ENCODE data around the gene BTBD17. TPM values are rescaled to one million over a fixed set of nuclear protein-coding genes. Genes with fewer than 3 reads are reported as not detected.

Gene BTBD17
- total RNA-seq, 1 donor from 2014 or later, result 10.8 TPM

DNA sequence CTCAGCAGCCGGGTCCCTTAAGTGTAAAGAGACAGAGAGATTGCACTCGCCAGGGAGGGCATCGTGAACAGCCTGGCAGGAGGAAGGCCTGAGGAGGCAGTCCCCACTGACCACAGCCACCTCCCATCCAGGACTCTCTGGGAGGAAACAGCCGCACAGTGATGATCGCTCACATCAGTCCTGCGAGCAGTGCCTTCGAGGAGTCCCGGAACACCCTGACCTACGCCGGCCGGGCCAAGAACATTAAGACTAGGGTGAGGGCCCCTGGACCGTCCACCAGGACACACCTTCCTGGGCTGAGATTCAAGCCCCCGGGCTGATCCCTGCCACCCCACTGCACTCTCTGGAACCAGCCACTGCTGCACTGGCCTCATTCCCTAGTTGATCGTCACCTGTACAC lies 14.0 kb downstream of the BTBD17 start:
- H3K27ac ChIP-seq, result no peak overlapping the region
- Mint-ChIP-seq H3K27ac (no peak overlapping the region), H3K36me3 (no peaks in the 10 kb centered on the region), H3K4me3 (no peak overlapping the region), H3K4me1 (peaks cover 16% of the 10 kb centered on the region), H3K27me3 (ENCODE audit: insufficient read depth, low read depth) (peaks cover 15% of the 10 kb centered on the region), H3K9me3 (no peaks in the 10 kb centered on the region)
- H3K27me3 ChIP-seq, result peaks cover 41% of the 10 kb centered on the region
- H3K9me3 ChIP-seq (ENCODE audit: low read depth), result no peaks in the 10 kb centered on the region
- H3K9ac ChIP-seq, result no peak overlapping the region
- no peak overlapping the region for H3K4me2 ChIP-seq
- no peak for TF ChIP-seq EZH2 (IDR thresholded peaks at IDR 0.05)
- no peak for TF ChIP-seq CTCF (IDR thresholded peaks at IDR 0.05)
- no peak for TF ChIP-seq EZH2phosphoT487 (IDR thresholded peaks at IDR 0.05)
- H3F3A ChIP-seq (ENCODE audit: low read depth), result no peaks in the 10 kb centered on the region
- no peak overlapping the region for H2AFZ ChIP-seq (replicated peaks)
- H4K20me1 ChIP-seq (ENCODE audit: low read depth), result no peaks in the 10 kb centered on the region
- H3K4me1 ChIP-seq, result peaks cover 4% of the 10 kb centered on the region
- no peak for DNase-seq (ENCODE audit: low spot score)
- no peaks in the 10 kb centered on the region for H3K36me3 ChIP-seq
- no peaks in the 10 kb centered on the region for H3K79me2 ChIP-seq (ENCODE audit: low read depth)
- no peak overlapping the region for H3K4me3 ChIP-seq

DNA sequence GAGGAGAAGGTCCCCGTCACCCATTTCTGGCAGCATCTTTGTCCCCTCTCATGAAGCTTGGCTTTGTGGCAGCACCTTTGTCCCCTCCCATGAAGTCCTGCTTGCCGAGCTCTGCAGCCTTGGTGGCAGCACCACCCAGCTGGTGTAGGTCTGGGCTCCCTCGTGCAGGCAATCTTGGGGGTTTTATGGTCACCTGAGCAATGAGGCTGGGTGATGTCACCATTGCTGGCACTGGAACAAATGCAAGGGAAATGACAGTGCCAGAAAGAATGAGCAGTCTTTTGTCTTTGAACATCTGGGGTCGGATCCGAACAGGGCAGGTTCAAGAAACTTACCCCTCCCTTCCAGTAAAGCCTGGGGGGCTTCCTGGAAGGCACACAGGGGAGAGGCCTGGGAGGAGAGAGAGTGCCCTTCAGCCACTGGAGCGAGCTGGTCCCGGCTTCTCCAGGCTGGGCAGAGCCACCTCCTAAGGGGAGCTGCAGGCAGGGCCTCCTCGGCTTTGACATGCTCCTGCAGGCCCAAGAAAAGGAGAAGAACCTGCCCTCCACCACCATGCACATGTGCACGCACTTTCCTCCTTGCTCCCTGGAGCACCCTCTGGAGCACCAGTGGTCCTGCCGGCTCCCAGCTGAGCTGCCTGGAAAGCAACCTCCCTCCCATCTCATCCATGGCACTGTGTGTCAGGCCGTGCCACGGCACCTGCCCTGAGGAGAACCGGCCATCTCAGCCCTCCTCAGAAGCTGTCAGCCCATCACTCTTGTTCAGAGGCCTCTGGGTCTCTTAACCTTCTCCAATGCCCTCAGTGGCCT lies 16.0 kb downstream of the BTBD17 start:
- TF ChIP-seq EZH2phosphoT487 (IDR thresholded peaks at IDR 0.05) (no peak), CTCF (IDR thresholded peaks at IDR 0.05) (no peak), EZH2 (IDR thresholded peaks at IDR 0.05) (no peak)
- peaks cover 21% of the 10 kb centered on the region for H3K27me3 ChIP-seq
- peak overlapping the region; percentile 52 for H3K4me3 Mint-ChIP-seq
- H3K36me3 ChIP-seq, result no peaks in the 10 kb centered on the region
- H3K4me3 ChIP-seq, result no peak overlapping the region
- no peak overlapping the region for H3K27ac ChIP-seq
- no peaks in the 10 kb centered on the region for H3K79me2 ChIP-seq (ENCODE audit: low read depth)
- H2AFZ ChIP-seq (replicated peaks), result no peak overlapping the region
- no peaks in the 10 kb centered on the region for H3K36me3 Mint-ChIP-seq
- no peak overlapping the region for H3K9ac ChIP-seq
- H3K4me2 ChIP-seq, result no peak overlapping the region
- H3K9me3 Mint-ChIP-seq, result no peaks in the 10 kb centered on the region
- H3K27me3 Mint-ChIP-seq (ENCODE audit: insufficient read depth, low read depth), result peaks cover 9% of the 10 kb centered on the region
- peaks cover 16% of the 10 kb centered on the region for H3K4me1 Mint-ChIP-seq
- H3F3A ChIP-seq (ENCODE audit: low read depth), result no peaks in the 10 kb centered on the region
- no peaks in the 10 kb centered on the region for H3K9me3 ChIP-seq (ENCODE audit: low read depth)
- H3K4me1 ChIP-seq, result peaks cover 4% of the 10 kb centered on the region
- H4K20me1 ChIP-seq (ENCODE audit: low read depth), result no peaks in the 10 kb centered on the region
- peak overlapping the region; percentile 87 for H3K27ac Mint-ChIP-seq
- no peak for DNase-seq (ENCODE audit: low spot score)

DNA sequence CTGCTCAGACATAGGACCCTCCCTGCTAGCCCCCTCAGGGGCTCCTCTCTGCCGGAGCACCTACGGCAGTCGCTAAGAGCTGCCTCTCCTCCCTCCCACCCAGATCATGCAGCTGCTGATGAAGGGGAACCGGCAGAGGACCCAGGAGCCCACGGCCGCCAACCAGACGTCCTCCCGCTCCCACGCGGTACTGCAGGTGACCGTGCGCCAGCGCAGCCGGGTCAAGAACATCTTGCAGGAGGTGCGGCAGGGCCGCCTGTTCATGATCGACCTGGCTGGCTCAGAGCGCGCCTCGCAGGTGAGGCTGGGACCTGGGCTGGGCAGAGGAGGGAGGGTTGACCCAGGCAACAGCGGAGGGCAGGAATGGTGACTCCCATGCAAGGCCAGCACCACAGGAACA lies 17.0 kb downstream of the BTBD17 start:
- H3K4me3 Mint-ChIP-seq, result no peak overlapping the region
- no peaks in the 10 kb centered on the region for H3K36me3 Mint-ChIP-seq
- H3K9me3 Mint-ChIP-seq, result no peaks in the 10 kb centered on the region
- Histone ChIP-seq H3K4me1 (peaks cover 4% of the 10 kb centered on the region), H3K4me2 (no peak overlapping the region), H2AFZ (replicated peaks) (no peak overlapping the region), H3K27me3 (peaks cover 14% of the 10 kb centered on the region), H3K79me2 (ENCODE audit: low read depth) (no peaks in the 10 kb centered on the region), H3K27ac (no peak overlapping the region), H3K36me3 (no peaks in the 10 kb centered on the region), H3K4me3 (no peak overlapping the region), H4K20me1 (ENCODE audit: low read depth) (no peaks in the 10 kb centered on the region), H3K9ac (no peak overlapping the region), H3K9me3 (ENCODE audit: low read depth) (no peaks in the 10 kb centered on the region), H3F3A (ENCODE audit: low read depth) (no peaks in the 10 kb centered on the region)
- H3K4me1 Mint-ChIP-seq, result peaks cover 22% of the 10 kb centered on the region
- DNase-seq (ENCODE audit: low spot score), result no peak
- peaks cover 7% of the 10 kb centered on the region for H3K27me3 Mint-ChIP-seq (ENCODE audit: insufficient read depth, low read depth)
- TF ChIP-seq EZH2 (IDR thresholded peaks at IDR 0.05) (no peak), EZH2phosphoT487 (IDR thresholded peaks at IDR 0.05) (no peak), CTCF (IDR thresholded peaks at IDR 0.05) (no peak)
- no peak overlapping the region for H3K27ac Mint-ChIP-seq
